ENCODE measurements around the gene NAMPT.

Gene NAMPT

GRCh38 chr7:106236065-106236464 lies 48.7 kb downstream of the NAMPT start:
- no peak overlapping the region for H3K4me3 ChIP-seq (replicated peaks; ENCODE audit: low read depth, low read length)
- no peak for DNase-seq (ENCODE audit: extremely low read depth, low read depth)
- TF ChIP-seq, protein P1, sequence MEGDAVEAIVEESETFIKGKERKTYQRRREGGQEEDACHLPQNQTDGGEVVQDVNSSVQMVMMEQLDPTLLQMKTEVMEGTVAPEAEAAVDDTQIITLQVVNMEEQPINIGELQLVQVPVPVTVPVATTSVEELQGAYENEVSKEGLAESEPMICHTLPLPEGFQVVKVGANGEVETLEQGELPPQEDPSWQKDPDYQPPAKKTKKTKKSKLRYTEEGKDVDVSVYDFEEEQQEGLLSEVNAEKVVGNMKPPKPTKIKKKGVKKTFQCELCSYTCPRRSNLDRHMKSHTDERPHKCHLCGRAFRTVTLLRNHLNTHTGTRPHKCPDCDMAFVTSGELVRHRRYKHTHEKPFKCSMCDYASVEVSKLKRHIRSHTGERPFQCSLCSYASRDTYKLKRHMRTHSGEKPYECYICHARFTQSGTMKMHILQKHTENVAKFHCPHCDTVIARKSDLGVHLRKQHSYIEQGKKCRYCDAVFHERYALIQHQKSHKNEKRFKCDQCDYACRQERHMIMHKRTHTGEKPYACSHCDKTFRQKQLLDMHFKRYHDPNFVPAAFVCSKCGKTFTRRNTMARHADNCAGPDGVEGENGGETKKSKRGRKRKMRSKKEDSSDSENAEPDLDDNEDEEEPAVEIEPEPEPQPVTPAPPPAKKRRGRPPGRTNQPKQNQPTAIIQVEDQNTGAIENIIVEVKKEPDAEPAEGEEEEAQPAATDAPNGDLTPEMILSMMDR (IDR thresholded peaks at IDR 0.05; ENCODE audit: low read depth, low read length, missing control alignments): no peak

GRCh38 chr7:106234425-106234824 lies 50.4 kb downstream of the NAMPT start:
- H3K4me3 ChIP-seq (replicated peaks; ENCODE audit: low read depth, low read length): no peak overlapping the region
- no peak for DNase-seq (ENCODE audit: extremely low read depth, low read depth)
- TF ChIP-seq, protein P1 (IDR thresholded peaks at IDR 0.05; ENCODE audit: low read depth, low read length, missing control alignments): no peak

DNA sequence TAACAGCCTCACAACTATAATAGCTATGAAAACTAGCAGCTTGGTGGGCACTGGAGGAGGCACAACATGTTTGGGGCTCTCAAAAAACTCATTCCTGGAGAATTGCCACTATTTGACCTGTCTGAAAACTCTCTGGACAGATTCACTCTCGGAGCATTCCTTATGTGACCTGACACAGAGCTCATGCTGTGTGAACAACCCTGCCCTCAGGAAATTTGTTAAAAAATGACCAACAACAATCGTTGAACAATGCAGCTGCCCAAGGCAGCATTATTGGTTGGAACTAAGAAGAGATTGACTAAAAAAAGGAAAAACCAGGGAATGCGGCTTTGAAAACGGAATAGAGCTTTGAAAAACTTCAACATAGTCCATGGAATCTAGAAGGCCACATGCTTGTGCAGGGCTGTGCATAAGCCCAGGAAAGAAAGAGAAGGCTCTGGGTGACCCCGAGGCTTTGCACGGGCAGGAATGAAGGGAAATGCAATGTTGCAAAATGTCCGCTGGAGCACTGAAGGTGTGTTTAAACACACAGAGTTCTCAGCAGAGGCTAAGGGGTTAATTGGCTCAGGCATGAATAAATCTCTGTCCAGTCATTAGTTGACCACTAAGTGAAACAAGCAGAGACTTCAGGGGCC lies 52.8 kb downstream of the NAMPT start:
- no peak for DNase-seq (ENCODE audit: extremely low read depth, low read depth)
- TF ChIP-seq, protein P1 (IDR thresholded peaks at IDR 0.05; ENCODE audit: low read depth, low read length, missing control alignments): no peak

DNA sequence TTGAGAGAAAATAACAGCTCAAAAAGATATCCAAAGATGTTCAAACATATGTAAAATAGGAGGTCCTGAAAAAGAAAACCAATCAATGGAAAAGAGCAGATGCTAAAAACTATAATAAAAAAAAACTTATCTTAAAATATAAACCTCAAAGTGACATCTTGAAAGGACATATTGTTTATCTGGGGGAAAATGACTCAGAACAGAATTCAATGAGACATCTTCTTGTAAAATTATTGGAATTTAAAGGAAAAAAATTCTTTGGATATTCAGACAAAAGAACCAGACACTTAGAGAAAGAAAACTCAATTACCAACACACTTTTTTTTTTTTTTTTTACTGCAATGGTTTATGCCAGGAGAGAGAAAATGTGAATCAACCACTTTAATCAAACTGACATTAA lies 58.9 kb downstream of the NAMPT start:
- DNase-seq (ENCODE audit: extremely low read depth, low read depth): no peak
- no peak overlapping the region for H3K4me3 ChIP-seq (replicated peaks; ENCODE audit: low read depth, low read length)
- TF ChIP-seq, protein P1 (IDR thresholded peaks at IDR 0.05; ENCODE audit: low read depth, low read length, missing control alignments): no peak

More for the DNA sequence above, 52.8 kb downstream of the NAMPT start:
- no peak overlapping the region for H3K4me3 ChIP-seq (replicated peaks; ENCODE audit: low read depth, low read length)

GRCh38 chr7:106224797-106225196 lies 60.0 kb downstream of the NAMPT start:
- TF ChIP-seq, protein P1 (IDR thresholded peaks at IDR 0.05; ENCODE audit: low read depth, low read length, missing control alignments): no peak
- H3K4me3 ChIP-seq (replicated peaks; ENCODE audit: low read depth, low read length): no peak overlapping the region
- DNase-seq (ENCODE audit: extremely low read depth, low read depth): no peak

DNA sequence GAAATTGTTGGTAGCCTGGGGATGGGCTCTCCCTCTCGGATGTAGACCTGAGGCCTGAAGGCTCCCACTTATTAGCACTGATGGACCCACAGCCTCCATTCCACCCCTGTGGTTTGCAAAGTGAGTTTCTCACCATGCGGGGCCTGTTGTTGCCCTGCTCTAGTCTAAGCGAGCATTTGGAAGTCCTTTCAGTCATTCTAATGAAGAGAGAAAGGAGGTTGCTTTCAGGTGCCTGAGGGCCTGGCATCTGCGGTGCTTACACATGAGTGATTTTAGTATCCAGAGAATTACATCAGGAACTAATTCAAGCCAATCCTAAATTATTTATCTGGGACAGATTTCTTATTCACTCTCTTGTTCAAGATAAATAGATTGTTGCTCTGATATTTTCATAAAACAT lies 61.6 kb downstream of the NAMPT start:
- TF ChIP-seq, protein P1 (IDR thresholded peaks at IDR 0.05; ENCODE audit: low read depth, low read length, missing control alignments): no peak
- no peak overlapping the region for H3K4me3 ChIP-seq (replicated peaks; ENCODE audit: low read depth, low read length)
- DNase-seq (ENCODE audit: extremely low read depth, low read depth): no peak

DNA sequence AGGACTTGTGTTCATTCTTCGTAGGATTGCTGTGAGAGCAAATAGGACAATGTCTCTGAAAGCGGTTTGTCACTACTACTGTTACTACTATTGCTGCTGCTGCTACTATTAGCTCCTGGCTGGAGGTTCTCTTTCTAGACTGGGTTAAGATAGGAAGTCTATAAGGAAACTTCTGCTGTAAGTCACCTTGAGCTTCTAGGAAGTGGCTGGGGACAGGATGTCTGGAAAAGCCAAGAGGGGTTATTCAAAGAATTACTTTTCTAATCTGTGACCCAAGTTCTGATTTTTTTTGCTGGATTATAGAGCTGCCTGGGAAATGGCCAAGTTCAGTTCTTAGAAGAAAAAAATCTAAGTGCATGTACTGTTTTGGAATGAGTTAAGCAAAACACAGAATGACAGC lies 62.2 kb downstream of the NAMPT start:
- DNase-seq (ENCODE audit: extremely low read depth, low read depth): no peak
- TF ChIP-seq, protein P1 (IDR thresholded peaks at IDR 0.05; ENCODE audit: low read depth, low read length, missing control alignments): no peak
- no peak overlapping the region for H3K4me3 ChIP-seq (replicated peaks; ENCODE audit: low read depth, low read length)
